Aorta (tissue), 5 donors: ENCODE data around the gene CST8. TPM values are rescaled to one million over a fixed set of nuclear protein-coding genes. Genes with fewer than 3 reads are reported as not detected.

ENCODE experiments used
- ATAC-seq: fragments of 200-7000 bp; cut with Tn5 transposase; one replicate; pipeline ENCODE4 v1.9.1; 2022; ENCODE audit warnings: moderate library complexity; ENCODE audit not compliant: low FRiP score
- DNase-seq, 2 donors: peaks; one replicate each; pipeline ENCODE4 v3.0.0-alpha.2; 2020
- H3K27ac ChIP-seq, 2 donors: one replicate each; pipeline ENCODE4 v1.5.1; 2013; ENCODE audit warnings: low read length in 2 of 2, mild to moderate bottlenecking in 2 of 2, moderate library complexity in 2 of 2, control low read depth in 1 of 2, inconsistent platforms in 1 of 2, low read depth in 1 of 2
- H3K27me3 ChIP-seq, 2 donors: one replicate each; pipeline ENCODE4 v1.6.1; 2013; ENCODE audit warnings: control low read depth in 1 of 2, low read length in 1 of 2, mild to moderate bottlenecking in 1 of 2, moderate library complexity in 1 of 2; ENCODE audit not compliant: insufficient read depth in 2 of 2, control insufficient read depth in 1 of 2
- H3K36me3 ChIP-seq, 2 donors: one replicate each; pipeline ENCODE4 v1.6.1; 2013; ENCODE audit warnings: control low read depth in 1 of 2, low read length in 1 of 2, mild to moderate bottlenecking in 1 of 2; ENCODE audit not compliant: insufficient read depth in 2 of 2, control insufficient read depth in 1 of 2
- H3K4me1 ChIP-seq, 2 donors: one replicate each; pipeline ENCODE4 v1.6.1; 2013; ENCODE audit warnings: low read length in 2 of 2, control low read depth in 1 of 2, mild to moderate bottlenecking in 1 of 2, moderate library complexity in 1 of 2; ENCODE audit not compliant: insufficient read depth in 2 of 2, control insufficient read depth in 1 of 2
- H3K4me3 ChIP-seq, 2 donors: one replicate each; pipeline ENCODE4 v1.5.1; 2013; ENCODE audit warnings: low read length in 2 of 2, control low read depth in 1 of 2, mild to moderate bottlenecking in 1 of 2
- H3K9me3 ChIP-seq: one replicate; pipeline ENCODE4 v1.6.1; 2013; ENCODE audit warnings: mild to moderate bottlenecking, low read length; ENCODE audit not compliant: control insufficient read depth
- WGBS, 2 donors: extraction: QIAGEN DNeasy Blood & Tissue Kit; methylation state at CpG; one replicate each; pipeline ENCODE4 v1.1.7; 2013; 5-methylcytosine and 5-hydroxymethylcytosine counted together
- intact Hi-C, 2 donors: fragments of 100-400 bp; cut with DNase I; formaldehyde crosslinking; loops; one replicate each; pipeline versions ENCODE4 v1.14.2 to v1.15.0; 2022
- polyA plus RNA-seq, 2 donors: library from polyadenylated mRNA; stranded (reverse); fragments of 200-250 nt; gene quantifications; one replicate each; pipeline ENCODE4 v1.2.3, GENCODE V29; 2013
- total RNA-seq, 2 donors: library from RNA; stranded (reverse); fragmentation: NEBNext Ultra II Directional; extraction: Animal tissue kit (Norgen Biotek cat#: 25700); gene quantifications; one replicate each; pipeline ENCODE4 v1.2.1, GENCODE V29; 2021
- donor health status: healthy with polysubstance abuse.
- donor health status: Bipolar disorder and iron deficiency.
- donor health status: DM: no; HTN: no; CAD: no.
- donor health status: DM: no; HTN: no; CAD: no.
- donor health status: DM: yes; HTN: yes; CAD: no.

CST8 gene
- total and polyA plus RNA-seq, 4 donors = not detected

DNA sequence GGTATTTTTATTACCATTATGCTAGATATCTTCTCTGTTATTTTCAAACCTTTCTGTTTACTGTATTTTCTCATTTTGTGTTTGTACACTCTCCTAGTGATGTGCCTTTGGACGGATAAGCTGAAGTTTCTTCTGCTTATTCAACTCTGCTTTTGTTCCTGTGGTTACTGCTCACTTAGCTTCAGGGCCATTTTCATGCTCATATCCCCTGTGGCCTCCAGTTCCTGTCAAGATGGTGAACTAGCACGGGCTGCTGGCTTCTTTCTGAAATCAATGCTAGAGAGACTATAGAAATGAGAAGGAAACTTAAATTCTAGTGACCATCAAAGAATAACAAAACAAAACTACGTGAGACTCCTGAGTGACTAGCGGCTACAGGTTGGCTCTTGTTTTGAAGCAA lies 6.8 kb upstream of the CST8 start:
- H3K4me3 ChIP-seq = no peak overlapping the region
- peaks cover 3% of the 10 kb centered on the region for H3K9me3 ChIP-seq
- H3K27ac ChIP-seq = no peak overlapping the region
- H3K36me3 ChIP-seq = no peaks in the 10 kb centered on the region
- H3K4me1 ChIP-seq = no peaks in the 10 kb centered on the region
- no peak for DNase-seq
- 52% methylated on average over 4 of the region's 4 CpGs for whole genome bisulfite sequencing, 2 donors
- no peaks in the 10 kb centered on the region for H3K27me3 ChIP-seq
- intact Hi-C loops = no loop called here
- no peak for ATAC-seq

GRCh38 chr20:23488470-23488869 lies 2.4 kb upstream of the CST8 start:
- Histone ChIP-seq H3K9me3 (peaks cover 3% of the 10 kb centered on the region), H3K36me3 (no peaks in the 10 kb centered on the region), H3K27ac (no peak overlapping the region), H3K4me3 (no peak overlapping the region), H3K4me1 (no peaks in the 10 kb centered on the region), H3K27me3 (no peaks in the 10 kb centered on the region)
- ATAC-seq = no peak
- DNase-seq = no peak
- whole genome bisulfite sequencing, 2 donors = 78 to 86% methylated on average over 2 of the region's 2 CpGs
- intact Hi-C loops = no loop called here

DNA sequence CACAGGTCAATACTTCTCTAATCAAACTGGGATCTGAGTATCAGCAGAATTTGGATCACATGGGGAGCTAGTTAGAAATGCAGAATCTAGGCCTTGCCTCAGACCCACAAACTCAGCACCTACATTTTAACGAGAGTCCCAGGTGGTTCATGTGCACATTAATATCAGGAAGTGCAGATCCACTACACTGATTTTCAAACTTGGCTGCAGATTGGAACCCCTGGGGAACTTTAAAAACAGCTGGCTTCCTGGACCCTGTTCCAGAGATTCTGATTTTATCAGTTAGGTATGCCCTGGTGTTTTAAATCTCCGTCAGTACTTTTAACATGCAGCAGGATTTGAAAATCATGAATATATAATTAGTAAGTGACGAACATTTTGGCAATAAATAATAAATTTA lies 1.9 kb upstream of the CST8 start:
- Histone ChIP-seq H3K27ac (no peak overlapping the region), H3K4me3 (no peak overlapping the region), H3K9me3 (peaks cover 3% of the 10 kb centered on the region), H3K36me3 (no peaks in the 10 kb centered on the region), H3K4me1 (no peaks in the 10 kb centered on the region), H3K27me3 (no peaks in the 10 kb centered on the region)
- ATAC-seq (no peak), DNase-seq (no peak)
- 75 to 78% methylated on average over 3 of the region's 3 CpGs for WGBS, 2 donors
- intact Hi-C loops = no loop called here

- no peak for DNase-seq
- Histone ChIP-seq H3K9me3 (peaks cover 3% of the 10 kb centered on the region), H3K27me3 (no peaks in the 10 kb centered on the region), H3K4me1 (no peaks in the 10 kb centered on the region), H3K4me3 (no peak overlapping the region), H3K36me3 (no peaks in the 10 kb centered on the region), H3K27ac (no peak overlapping the region)
- no peak for ATAC-seq
- intact Hi-C loops = no loop called here
Observed at GRCh38 chr20:23492292-23492691, 1.4 kb downstream of the CST8 start.

GRCh38 chr20:23493172-23493772 lies 2.4 kb downstream of the CST8 start:
- H3K27me3 ChIP-seq = no peaks in the 10 kb centered on the region
- H3K27ac ChIP-seq = no peak overlapping the region
- ATAC-seq (no peak), DNase-seq (no peak)
- H3K36me3 ChIP-seq = no peaks in the 10 kb centered on the region
- 71 to 78% methylated on average over 3 of the region's 3 CpGs for WGBS, 2 donors
- H3K4me3 ChIP-seq = no peak overlapping the region
- intact Hi-C loops = no loop called here
- H3K4me1 ChIP-seq = no peaks in the 10 kb centered on the region
- peaks cover 3% of the 10 kb centered on the region for H3K9me3 ChIP-seq

DNA sequence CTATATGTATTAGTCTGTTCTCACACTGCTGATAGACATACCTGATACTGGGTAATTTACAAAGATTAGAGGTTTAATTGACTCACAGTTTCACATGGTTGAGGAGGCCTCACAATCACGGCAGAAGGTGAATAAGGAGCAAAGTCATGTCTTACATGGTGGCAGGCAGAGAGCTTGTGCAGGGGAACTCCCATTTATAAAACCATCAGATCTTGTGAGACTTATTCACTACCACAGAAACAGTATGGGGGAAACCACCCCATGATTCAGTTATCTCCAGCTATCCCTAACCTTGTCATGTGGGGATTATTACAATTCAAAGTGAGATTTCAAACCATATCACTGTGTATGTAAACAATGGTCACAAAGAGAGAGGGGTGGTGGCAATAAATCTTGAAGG lies 6.6 kb downstream of the CST8 start:
- no peaks in the 10 kb centered on the region for H3K4me1 ChIP-seq
- ATAC-seq (no peak), DNase-seq (no peak)
- no peak overlapping the region for H3K4me3 ChIP-seq
- H3K27ac ChIP-seq = no peak overlapping the region
- no peaks in the 10 kb centered on the region for H3K27me3 ChIP-seq
- 71 to 77% methylated on average over 1 of the region's 1 CpG for WGBS, 2 donors
- H3K36me3 ChIP-seq = no peaks in the 10 kb centered on the region
- H3K9me3 ChIP-seq = no peaks in the 10 kb centered on the region
- intact Hi-C loops = no loop called here

- no peaks in the 10 kb centered on the region for H3K9me3 ChIP-seq
- 88 to 90% methylated on average over 4 of the region's 4 CpGs for WGBS, 2 donors
- no peaks in the 10 kb centered on the region for H3K4me1 ChIP-seq
- H3K4me3 ChIP-seq = no peak overlapping the region
- H3K36me3 ChIP-seq = no peaks in the 10 kb centered on the region
- intact Hi-C loops = no loop called here
- ATAC-seq (no peak), DNase-seq (no peak)
- no peak overlapping the region for H3K27ac ChIP-seq
- no peaks in the 10 kb centered on the region for H3K27me3 ChIP-seq
Observed at GRCh38 chr20:23501926-23502325, 11.0 kb downstream of the CST8 start.

DNA sequence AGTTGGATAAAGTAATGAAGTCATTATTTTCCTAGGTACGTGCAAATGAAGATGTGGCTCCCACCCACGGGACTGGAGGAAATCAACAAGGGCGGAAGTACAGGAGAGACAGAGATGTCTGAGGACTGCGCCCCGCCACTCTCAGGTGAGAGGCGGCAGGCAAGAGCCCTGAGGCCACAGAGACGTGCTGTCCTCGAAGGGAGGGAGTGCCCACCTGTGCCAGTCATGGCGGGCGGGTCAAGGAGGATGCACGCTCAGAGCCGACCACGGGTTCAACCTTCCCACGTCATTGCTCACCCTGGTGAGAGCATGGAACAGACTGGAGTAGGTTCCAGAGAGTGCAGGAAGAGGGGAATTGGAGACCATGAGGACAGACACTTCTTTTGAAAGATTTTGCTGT lies 12.7 kb downstream of the CST8 start:
- intact Hi-C loops = no loop called here
- ATAC-seq (no peak), DNase-seq (no peak)
- Histone ChIP-seq H3K27me3 (no peaks in the 10 kb centered on the region), H3K9me3 (no peaks in the 10 kb centered on the region), H3K36me3 (no peaks in the 10 kb centered on the region), H3K4me3 (no peak overlapping the region), H3K4me1 (no peaks in the 10 kb centered on the region), H3K27ac (no peak overlapping the region)
- WGBS, 2 donors = 83 to 84% methylated on average over 14 of the region's 14 CpGs

GRCh38 chr20:23507346-23507745 lies 16.4 kb downstream of the CST8 start:
- ATAC-seq = no peak
- 85 to 87% methylated on average over 6 of the region's 6 CpGs for WGBS, 2 donors
- DNase-seq = no peak
- intact Hi-C loops = no loop called here
- Histone ChIP-seq H3K27ac (no peak overlapping the region), H3K27me3 (no peaks in the 10 kb centered on the region), H3K9me3 (no peaks in the 10 kb centered on the region), H3K36me3 (no peaks in the 10 kb centered on the region), H3K4me1 (no peaks in the 10 kb centered on the region), H3K4me3 (no peak overlapping the region)
